Subcutaneous adipose tissue (tissue), 4 donors: ENCODE results near the gene CDH15. TPM values are rescaled to one million over a fixed set of nuclear protein-coding genes. Genes with fewer than 3 reads are reported as not detected.

Experiments
- CTCF ChIP-seq: fragments of 450-650 bp; IDR thresholded peaks from one replicate; pipeline ENCODE4 v1.5.1; 2016; ENCODE audit warnings: low read depth, mild to moderate bottlenecking, control low read depth, antibody characterized with exemption, moderate library complexity
- total RNA-seq, 4 donors: library from RNA; depleted of rRNA; stranded (reverse); fragments of >200 nt; gene quantifications; one replicate each; pipeline ENCODE4 v1.1.0, GENCODE V29; 2016

CDH15 gene
- total RNA-seq, 4 donors from 2014 or later = not detected

- TF ChIP-seq CTCF = no peak
Observed at GRCh38 chr16:89159850-89160354, 11.6 kb upstream of the CDH15 start.

GRCh38 chr16:89160977-89161701, 10.4 kb upstream of the CDH15 start:
- TF ChIP-seq CTCF = no peak

GRCh38 chr16:89161763-89162713, 9.5 kb upstream of the CDH15 start:
- no peak for TF ChIP-seq CTCF

GRCh38 chr16:89163297-89163696, 8.3 kb upstream of the CDH15 start:
- no peak for TF ChIP-seq CTCF

- TF ChIP-seq CTCF = no peak
Observed at GRCh38 chr16:89164436-89164835, 7.1 kb upstream of the CDH15 start.

- no peak for TF ChIP-seq CTCF
Observed at GRCh38 chr16:89164847-89165680, 6.5 kb upstream of the CDH15 start.
